ENCODE data around the gene DLG5.

Gene DLG5

DNA sequence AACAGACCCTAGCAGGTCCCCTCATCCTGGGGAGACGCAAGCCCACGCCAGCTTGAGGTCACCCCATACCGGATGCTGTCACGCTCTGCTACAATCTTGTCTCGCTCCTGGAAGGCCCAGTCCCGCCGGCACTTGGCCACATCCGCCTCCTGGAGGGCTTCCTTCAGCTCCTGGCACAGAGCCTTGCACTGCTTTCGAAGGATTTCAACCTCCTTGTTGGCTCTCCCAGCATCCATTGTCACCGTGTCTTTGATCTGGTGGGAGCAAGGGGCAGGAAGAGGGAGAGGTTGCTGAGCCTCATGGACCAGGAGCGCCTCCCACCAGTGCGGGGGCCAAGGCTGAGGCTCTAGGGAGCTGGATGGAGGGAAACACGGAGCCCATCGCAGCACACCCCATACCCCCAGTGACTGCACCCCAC is 90.9 kb downstream of the DLG5 start:
- peaks cover 16% of the 10 kb centered on the region for H3K36me3 ChIP-seq (ENCODE audit: control insufficient read depth, insufficient read depth, low read length)

DNA sequence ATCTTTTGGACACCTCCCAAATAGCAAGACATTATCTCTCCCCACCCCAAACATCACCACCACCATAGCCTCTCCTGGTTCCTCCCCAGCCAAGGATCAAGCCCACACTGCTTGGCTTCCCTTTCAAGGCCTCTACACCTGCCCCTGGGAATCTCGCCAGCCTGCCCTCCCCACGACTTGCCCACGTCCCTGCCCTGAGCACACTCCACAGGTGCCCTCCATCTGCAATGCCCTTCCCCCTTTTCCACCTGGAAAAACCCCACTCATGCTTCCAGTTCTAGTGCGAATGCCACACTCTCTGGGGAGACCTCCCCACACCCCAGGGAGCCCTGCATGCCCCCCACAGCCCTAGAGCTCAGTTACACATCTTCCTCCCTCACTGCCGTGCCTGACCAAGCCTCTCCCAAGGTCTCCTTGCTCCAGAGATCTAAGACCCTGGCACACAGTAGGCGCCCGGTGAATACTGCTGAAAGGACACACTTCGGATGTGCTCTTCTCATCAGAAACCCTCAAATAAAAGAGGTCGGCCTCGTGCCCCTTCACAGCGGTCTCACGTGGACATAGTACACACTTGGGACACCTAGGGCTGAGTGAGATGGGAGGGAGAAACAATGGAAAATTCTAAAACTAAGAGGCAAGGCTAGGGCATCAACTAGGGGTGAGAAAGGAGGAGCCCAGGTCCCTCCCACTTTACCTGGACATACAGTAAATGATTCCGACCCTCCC is 91.4 kb downstream of the DLG5 start:
- H3K36me3 ChIP-seq (ENCODE audit: control insufficient read depth, insufficient read depth, low read length): peaks cover 17% of the 10 kb centered on the region
- H3K27ac ChIP-seq (ENCODE audit: insufficient read depth, low read depth, low read length, poor library complexity, severe bottlenecking): no peak overlapping the region
- H3K9me3 ChIP-seq (ENCODE audit: control insufficient read depth, low read length): no peaks in the 10 kb centered on the region
- no peaks in the 10 kb centered on the region for H3K27me3 ChIP-seq (ENCODE audit: control insufficient read depth, insufficient read depth, low read length, poor library complexity, severe bottlenecking)
- H3K4me1 ChIP-seq (ENCODE audit: control insufficient read depth, insufficient read depth, low read length): peaks cover 15% of the 10 kb centered on the region
- 86 to 89% methylated on average over 13 of the region's 13 CpGs for WGBS, 2 experiments
- no peak overlapping the region for H3K4me3 ChIP-seq (ENCODE audit: insufficient read depth, low read depth, low read length)

More for the DNA sequence above, 90.9 kb downstream of the DLG5 start:
- H3K27ac ChIP-seq (ENCODE audit: insufficient read depth, low read depth, low read length, poor library complexity, severe bottlenecking): no peak overlapping the region
- no peak overlapping the region for H3K4me3 ChIP-seq (ENCODE audit: insufficient read depth, low read depth, low read length)
- no peaks in the 10 kb centered on the region for H3K9me3 ChIP-seq (ENCODE audit: control insufficient read depth, low read length)
- H3K4me1 ChIP-seq (ENCODE audit: control insufficient read depth, insufficient read depth, low read length): peaks cover 15% of the 10 kb centered on the region
- H3K27me3 ChIP-seq (ENCODE audit: control insufficient read depth, insufficient read depth, low read length, poor library complexity, severe bottlenecking): no peaks in the 10 kb centered on the region
- WGBS, 2 experiments: 90 to 91% methylated on average over 14 of the region's 14 CpGs

DNA sequence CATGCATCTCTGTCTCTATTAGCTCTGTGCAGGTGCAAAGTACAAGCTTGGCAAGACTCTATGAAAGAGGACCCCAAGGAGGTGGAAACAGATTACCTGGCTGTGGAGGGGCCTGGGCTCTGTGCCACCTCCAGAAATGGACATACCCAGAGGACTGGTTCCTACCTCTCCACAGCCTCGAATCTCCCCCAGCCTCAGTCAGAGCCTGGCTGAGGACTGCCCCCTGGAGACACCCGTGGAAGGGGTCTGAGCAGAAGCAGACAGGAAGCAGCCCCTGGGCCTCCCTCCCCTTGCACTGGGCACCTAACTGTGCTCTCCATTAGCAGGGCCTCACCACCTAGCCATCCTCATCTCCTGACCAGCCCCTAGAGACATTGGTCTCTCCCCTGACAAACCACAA is 92.0 kb downstream of the DLG5 start:
- 91 to 92% methylated on average over 2 of the region's 2 CpGs for WGBS, 2 experiments
- no peak overlapping the region for H3K4me3 ChIP-seq (ENCODE audit: insufficient read depth, low read depth, low read length)
- H3K36me3 ChIP-seq (ENCODE audit: control insufficient read depth, insufficient read depth, low read length): peaks cover 23% of the 10 kb centered on the region
- peaks cover 15% of the 10 kb centered on the region for H3K4me1 ChIP-seq (ENCODE audit: control insufficient read depth, insufficient read depth, low read length)
- no peaks in the 10 kb centered on the region for H3K27me3 ChIP-seq (ENCODE audit: control insufficient read depth, insufficient read depth, low read length, poor library complexity, severe bottlenecking)
- H3K27ac ChIP-seq (ENCODE audit: insufficient read depth, low read depth, low read length, poor library complexity, severe bottlenecking): no peak overlapping the region
- H3K9me3 ChIP-seq (ENCODE audit: control insufficient read depth, low read length): no peaks in the 10 kb centered on the region

DNA sequence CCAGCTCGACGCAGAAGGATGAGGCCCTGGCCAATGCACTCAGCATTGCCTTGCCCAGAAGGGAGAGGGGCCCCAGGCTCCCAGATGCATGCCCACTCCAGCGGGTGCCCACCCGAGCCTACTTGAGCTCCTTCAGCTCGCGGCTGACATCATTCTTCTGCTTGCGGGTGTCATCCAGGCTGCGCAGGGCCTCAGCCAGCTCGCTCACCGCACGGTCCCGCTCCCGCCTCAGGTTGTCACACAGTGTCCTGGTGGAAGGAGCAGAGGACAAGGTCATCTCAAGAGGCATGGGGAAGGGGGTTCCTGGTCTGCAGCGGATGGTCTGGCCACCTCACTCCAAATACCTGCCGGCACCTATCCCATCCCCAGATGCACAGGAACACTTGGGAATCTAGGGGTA is 92.8 kb downstream of the DLG5 start:
- peaks cover 28% of the 10 kb centered on the region for H3K36me3 ChIP-seq (ENCODE audit: control insufficient read depth, insufficient read depth, low read length)
- H3K27me3 ChIP-seq (ENCODE audit: control insufficient read depth, insufficient read depth, low read length, poor library complexity, severe bottlenecking): no peaks in the 10 kb centered on the region
- WGBS, 2 experiments: 95 to 97% methylated on average over 15 of the region's 15 CpGs
- no peak overlapping the region for H3K27ac ChIP-seq (ENCODE audit: insufficient read depth, low read depth, low read length, poor library complexity, severe bottlenecking)
- no peak overlapping the region for H3K4me3 ChIP-seq (ENCODE audit: insufficient read depth, low read depth, low read length)
- H3K4me1 ChIP-seq (ENCODE audit: control insufficient read depth, insufficient read depth, low read length): peaks cover 15% of the 10 kb centered on the region
- no peaks in the 10 kb centered on the region for H3K9me3 ChIP-seq (ENCODE audit: control insufficient read depth, low read length)

DNA sequence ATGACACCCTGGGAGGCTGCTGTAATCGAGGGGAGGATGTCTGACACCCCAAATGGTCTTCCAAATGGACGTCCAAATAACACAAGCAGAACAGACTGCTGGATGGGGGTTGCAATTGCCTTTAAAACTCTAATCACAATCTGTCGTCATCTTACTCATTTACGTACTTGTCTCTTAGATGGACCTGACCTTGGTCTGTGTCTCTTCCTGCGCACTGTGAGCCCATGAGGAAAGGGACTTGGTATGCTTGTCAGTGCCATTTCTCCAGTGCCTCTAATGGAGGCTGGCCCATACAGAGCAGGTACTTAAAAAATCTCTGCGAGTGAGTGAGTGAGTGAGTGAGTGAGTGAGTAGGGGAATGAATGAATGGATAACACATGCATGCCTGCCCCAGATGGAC is 93.3 kb downstream of the DLG5 start:
- H3K36me3 ChIP-seq (ENCODE audit: control insufficient read depth, insufficient read depth, low read length): peaks cover 28% of the 10 kb centered on the region
- peaks cover 10% of the 10 kb centered on the region for H3K4me1 ChIP-seq (ENCODE audit: control insufficient read depth, insufficient read depth, low read length)
- no peak overlapping the region for H3K27ac ChIP-seq (ENCODE audit: insufficient read depth, low read depth, low read length, poor library complexity, severe bottlenecking)
- no peak overlapping the region for H3K4me3 ChIP-seq (ENCODE audit: insufficient read depth, low read depth, low read length)
- no peaks in the 10 kb centered on the region for H3K9me3 ChIP-seq (ENCODE audit: control insufficient read depth, low read length)
- H3K27me3 ChIP-seq (ENCODE audit: control insufficient read depth, insufficient read depth, low read length, poor library complexity, severe bottlenecking): no peaks in the 10 kb centered on the region
- WGBS, 2 experiments: 97% methylated on average over 6 of the region's 6 CpGs

DNA sequence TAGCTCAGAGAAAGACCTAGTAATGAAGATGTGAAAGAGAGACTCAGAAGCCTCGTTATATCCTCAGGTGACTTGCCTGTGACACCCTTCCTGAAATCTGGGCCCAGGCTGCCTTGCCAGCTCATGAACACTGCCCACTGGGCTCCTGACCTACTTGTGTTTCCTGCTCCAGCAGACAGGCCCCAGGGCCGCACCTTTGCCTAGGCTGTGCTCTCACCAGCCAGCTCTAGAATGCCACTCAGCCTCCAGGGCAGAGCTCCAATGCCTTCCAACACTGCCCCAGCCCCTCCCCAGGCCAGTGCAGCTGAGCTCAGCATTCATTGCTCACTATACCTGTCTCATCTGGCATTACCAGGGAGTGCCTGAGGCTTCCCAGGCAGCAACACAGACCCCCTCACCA is 94.3 kb downstream of the DLG5 start:
- no peak overlapping the region for H3K27ac ChIP-seq (ENCODE audit: insufficient read depth, low read depth, low read length, poor library complexity, severe bottlenecking)
- H3K36me3 ChIP-seq (ENCODE audit: control insufficient read depth, insufficient read depth, low read length): peaks cover 28% of the 10 kb centered on the region
- 90 to 93% methylated on average over 2 of the region's 2 CpGs for WGBS, 2 experiments
- no peaks in the 10 kb centered on the region for H3K9me3 ChIP-seq (ENCODE audit: control insufficient read depth, low read length)
- peaks cover 2% of the 10 kb centered on the region for H3K4me1 ChIP-seq (ENCODE audit: control insufficient read depth, insufficient read depth, low read length)
- H3K27me3 ChIP-seq (ENCODE audit: control insufficient read depth, insufficient read depth, low read length, poor library complexity, severe bottlenecking): no peaks in the 10 kb centered on the region
- H3K4me3 ChIP-seq (ENCODE audit: insufficient read depth, low read depth, low read length): no peak overlapping the region

DNA sequence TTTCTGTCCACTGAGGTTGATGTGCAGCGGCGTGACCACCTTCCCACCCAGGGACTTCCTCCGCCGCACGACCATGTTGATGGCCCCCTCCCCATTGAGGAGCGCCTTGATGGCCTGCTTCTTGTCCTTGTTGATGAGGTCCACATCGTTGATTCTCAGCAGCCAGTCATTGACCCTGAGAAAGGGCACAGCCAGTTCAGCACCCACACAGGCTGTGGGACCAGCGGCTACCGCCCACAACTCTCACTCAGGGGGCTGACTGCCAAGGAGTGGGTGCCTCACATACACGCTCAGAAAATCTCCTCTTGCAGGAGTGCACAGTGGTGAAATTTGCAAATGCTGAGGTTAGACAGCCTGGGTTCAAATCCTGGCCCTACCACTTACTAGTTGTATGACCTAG is 97.2 kb downstream of the DLG5 start:
- WGBS, 2 experiments: 94 to 95% methylated on average over 10 of the region's 10 CpGs
- Histone ChIP-seq H3K27ac (ENCODE audit: insufficient read depth, low read depth, low read length, poor library complexity, severe bottlenecking) (no peak overlapping the region), H3K4me1 (ENCODE audit: control insufficient read depth, insufficient read depth, low read length) (no peaks in the 10 kb centered on the region), H3K9me3 (ENCODE audit: control insufficient read depth, low read length) (no peaks in the 10 kb centered on the region), H3K36me3 (ENCODE audit: control insufficient read depth, insufficient read depth, low read length) (peaks cover 26% of the 10 kb centered on the region), H3K27me3 (ENCODE audit: control insufficient read depth, insufficient read depth, low read length, poor library complexity, severe bottlenecking) (no peaks in the 10 kb centered on the region), H3K4me3 (ENCODE audit: insufficient read depth, low read depth, low read length) (no peak overlapping the region)

DNA sequence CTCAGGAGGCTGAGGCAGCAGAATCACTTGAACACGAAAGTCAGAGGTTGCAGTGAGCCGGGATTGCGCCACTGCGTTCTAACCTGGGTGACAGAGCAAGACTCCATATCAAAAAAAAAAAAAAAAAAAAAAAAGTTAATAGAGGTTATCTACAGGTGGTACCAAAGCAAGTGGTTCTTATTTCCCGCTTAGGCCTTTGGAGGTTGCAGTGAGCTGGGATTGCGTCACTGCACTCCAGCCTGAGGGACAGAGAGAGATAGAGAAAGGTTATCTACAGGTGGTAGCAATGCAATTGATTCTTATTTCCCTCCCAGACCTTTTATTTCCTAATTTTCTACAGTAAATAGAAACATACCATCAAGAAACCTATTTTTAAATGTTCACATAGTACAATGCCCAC is 98.2 kb downstream of the DLG5 start:
- 74 to 84% methylated on average over 6 of the region's 6 CpGs for WGBS, 2 experiments
- peaks cover 18% of the 10 kb centered on the region for H3K36me3 ChIP-seq (ENCODE audit: control insufficient read depth, insufficient read depth, low read length)
- no peak overlapping the region for H3K27ac ChIP-seq (ENCODE audit: insufficient read depth, low read depth, low read length, poor library complexity, severe bottlenecking)
- no peaks in the 10 kb centered on the region for H3K4me1 ChIP-seq (ENCODE audit: control insufficient read depth, insufficient read depth, low read length)
- no peak overlapping the region for H3K4me3 ChIP-seq (ENCODE audit: insufficient read depth, low read depth, low read length)
- no peaks in the 10 kb centered on the region for H3K9me3 ChIP-seq (ENCODE audit: control insufficient read depth, low read length)
- no peaks in the 10 kb centered on the region for H3K27me3 ChIP-seq (ENCODE audit: control insufficient read depth, insufficient read depth, low read length, poor library complexity, severe bottlenecking)

DNA sequence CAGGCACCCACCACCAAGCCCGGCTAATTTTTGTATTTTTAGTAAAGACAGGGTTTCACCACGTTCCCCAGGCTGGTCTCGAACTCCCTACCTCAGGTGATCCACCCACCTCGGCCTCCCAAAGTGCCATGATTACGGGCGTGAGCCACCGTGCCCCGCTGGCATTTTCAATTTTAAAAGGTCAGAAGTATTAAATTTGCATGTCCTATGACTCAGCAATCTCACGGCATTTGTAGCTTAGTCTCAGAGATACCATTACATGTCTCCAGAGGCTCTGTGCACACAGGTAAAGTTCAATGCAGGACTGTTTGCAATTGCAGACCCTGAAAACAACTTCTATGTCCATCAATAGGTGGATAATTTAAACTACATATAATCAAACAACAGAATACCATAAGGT is 99.2 kb downstream of the DLG5 start:
- Histone ChIP-seq H3K36me3 (ENCODE audit: control insufficient read depth, insufficient read depth, low read length) (peaks cover 13% of the 10 kb centered on the region), H3K27ac (ENCODE audit: insufficient read depth, low read depth, low read length, poor library complexity, severe bottlenecking) (no peak overlapping the region), H3K4me3 (ENCODE audit: insufficient read depth, low read depth, low read length) (no peak overlapping the region), H3K4me1 (ENCODE audit: control insufficient read depth, insufficient read depth, low read length) (no peaks in the 10 kb centered on the region), H3K27me3 (ENCODE audit: control insufficient read depth, insufficient read depth, low read length, poor library complexity, severe bottlenecking) (no peaks in the 10 kb centered on the region), H3K9me3 (ENCODE audit: control insufficient read depth, low read length) (no peaks in the 10 kb centered on the region)
- 92 to 93% methylated on average over 9 of the region's 9 CpGs for WGBS, 2 experiments

DNA sequence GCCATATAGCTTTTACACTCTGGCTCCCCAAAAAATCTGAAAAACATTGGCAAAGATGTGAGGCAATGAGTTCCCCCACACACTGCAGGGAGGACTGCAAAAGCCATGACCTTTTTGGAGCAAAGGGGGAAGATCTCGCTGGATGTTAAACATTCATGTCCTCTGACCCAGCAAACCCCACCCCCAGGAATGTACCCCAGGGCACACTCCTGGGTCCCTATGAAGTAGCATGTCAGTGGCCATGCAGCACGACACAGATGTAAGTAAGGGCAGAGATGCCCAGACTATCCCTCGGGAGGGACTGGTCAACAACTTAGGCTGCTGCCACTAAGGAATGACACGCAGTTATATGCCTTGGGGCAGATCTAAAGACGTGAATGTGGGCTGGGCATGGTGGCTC is 100.6 kb downstream of the DLG5 start:
- 85 to 90% methylated on average over 5 of the region's 5 CpGs for WGBS, 2 experiments

More for the DNA sequence above, 100.6 kb downstream of the DLG5 start:
- no peak overlapping the region for H3K4me3 ChIP-seq (ENCODE audit: insufficient read depth, low read depth, low read length)
- peaks cover 17% of the 10 kb centered on the region for H3K36me3 ChIP-seq (ENCODE audit: control insufficient read depth, insufficient read depth, low read length)
- H3K4me1 ChIP-seq (ENCODE audit: control insufficient read depth, insufficient read depth, low read length): no peaks in the 10 kb centered on the region
- no peak overlapping the region for H3K27ac ChIP-seq (ENCODE audit: insufficient read depth, low read depth, low read length, poor library complexity, severe bottlenecking)
- H3K9me3 ChIP-seq (ENCODE audit: control insufficient read depth, low read length): no peaks in the 10 kb centered on the region
- no peaks in the 10 kb centered on the region for H3K27me3 ChIP-seq (ENCODE audit: control insufficient read depth, insufficient read depth, low read length, poor library complexity, severe bottlenecking)
